Lung (tissue), 12 donors: ENCODE results near the gene SCYL2. TPM values are rescaled to one million over a fixed set of nuclear protein-coding genes. Genes with fewer than 3 reads are reported as not detected.

ENCODE experiments used
- ATAC-seq: fragments of 200-7000 bp; cut with Tn5 transposase; one replicate; pipeline ENCODE4 v1.9.1; 2020; ENCODE audit warnings: moderate number of reproducible peaks; ENCODE audit not compliant: insufficient read depth, low FRiP score
- DNase-seq, 3 donors: peaks; one replicate each; pipeline ENCODE4 v3.0.0-alpha.2; 2013 to 2017
- H3K27ac ChIP-seq, 2 donors: one replicate each; pipeline ENCODE4 v1.5.1; 2013; ENCODE audit warnings: mild to moderate bottlenecking in 2 of 2, moderate library complexity in 2 of 2, control low read depth in 1 of 2, inconsistent platforms in 1 of 2, low read depth in 1 of 2, low read length in 1 of 2
- H3K27me3 ChIP-seq, 3 donors: one replicate each; pipeline ENCODE4 v1.5.1; 2013; ENCODE audit warnings: low read length in 2 of 3; ENCODE audit not compliant: control insufficient read depth in 3 of 3, insufficient read depth in 3 of 3
- H3K36me3 ChIP-seq, 4 donors: one replicate each; pipeline ENCODE4 v1.5.1; 2013; ENCODE audit warnings: low read length in 4 of 4, mild to moderate bottlenecking in 1 of 4, moderate library complexity in 1 of 4; ENCODE audit not compliant: control insufficient read depth in 4 of 4, insufficient read depth in 4 of 4
- H3K4me1 ChIP-seq, 5 donors: one replicate each; pipeline ENCODE4 v1.5.1; 2013; ENCODE audit warnings: low read length in 5 of 5, mild to moderate bottlenecking in 2 of 5, moderate library complexity in 1 of 5; ENCODE audit not compliant: control insufficient read depth in 5 of 5, insufficient read depth in 5 of 5
- H3K4me3 ChIP-seq: one replicate; pipeline ENCODE4 v1.5.1; 2013; ENCODE audit warnings: mild to moderate bottlenecking, control low read depth, moderate library complexity
- H3K9ac ChIP-seq, 2 donors: one replicate each; pipeline ENCODE4 v1.5.1; 2013; ENCODE audit warnings: low read length in 2 of 2, control low read depth in 1 of 2; ENCODE audit not compliant: insufficient read depth in 1 of 2
- H3K9me3 ChIP-seq, 4 donors: one replicate each; pipeline ENCODE4 v1.5.1; 2013; ENCODE audit warnings: low read length in 3 of 4, mild to moderate bottlenecking in 1 of 4, moderate library complexity in 1 of 4; ENCODE audit not compliant: control insufficient read depth in 4 of 4, insufficient read depth in 3 of 4
- CTCF ChIP-seq: IDR thresholded peaks from 2 replicates; pipeline ENCODE4 v1.5.1; 2012; ENCODE audit warnings: mild to moderate bottlenecking; ENCODE audit errors: control extremely low read depth, extremely low read depth
- WGBS, 2 donors: extraction: QIAGEN DNeasy Blood & Tissue Kit; methylation state at CpG; one replicate each; pipeline ENCODE4 v1.1.7; 2013; 5-methylcytosine and 5-hydroxymethylcytosine counted together
- polyA plus RNA-seq, 2 donors: library from polyadenylated mRNA; stranded (reverse); fragments of 200-250 nt; gene quantifications; one replicate each; pipeline ENCODE4 v1.2.1, GENCODE V29; 2013
- total RNA-seq, 2 donors: library from RNA; depleted of rRNA in 1 of 2; stranded (reverse); fragments of >200 nt in 1 of 2; gene quantifications; one replicate each; pipeline ENCODE4 v1.2.1, GENCODE V29; 2014 to 2021
- donor health status: control.
- donor health status: control.
- donor health status: Bipolar disorder and iron deficiency.
- donor health status: healthy.
- donor health status: DM: yes; HTN: yes; CAD: no.

Gene SCYL2
- total and polyA plus RNA-seq, 4 donors: 13.9 to 148 (median 24.9) TPM

DNA sequence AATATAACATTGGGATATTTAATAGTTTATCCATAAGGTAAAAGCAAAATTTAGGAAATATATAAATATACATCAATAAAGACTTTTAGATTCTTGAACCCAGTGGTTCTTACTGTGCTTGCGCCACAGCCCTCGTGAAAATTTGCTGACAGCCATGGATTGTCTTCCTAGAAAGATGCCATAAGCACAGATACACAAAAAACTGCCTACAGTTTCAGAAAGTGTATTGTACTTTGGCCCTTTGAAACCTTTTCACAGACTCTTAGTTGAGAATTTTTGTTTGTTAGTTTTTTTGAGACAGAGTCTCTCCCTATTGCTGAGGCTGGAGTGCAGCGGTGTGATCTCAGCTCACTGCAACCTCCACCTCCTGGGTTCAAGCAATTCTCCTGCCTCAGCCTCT is 28.2 kb upstream of the SCYL2 start:
- no peak for ATAC-seq
- WGBS, 2 donors: 97 to 100% methylated on average over 3 of the region's 3 CpGs
- TF ChIP-seq CTCF: no peak

DNA sequence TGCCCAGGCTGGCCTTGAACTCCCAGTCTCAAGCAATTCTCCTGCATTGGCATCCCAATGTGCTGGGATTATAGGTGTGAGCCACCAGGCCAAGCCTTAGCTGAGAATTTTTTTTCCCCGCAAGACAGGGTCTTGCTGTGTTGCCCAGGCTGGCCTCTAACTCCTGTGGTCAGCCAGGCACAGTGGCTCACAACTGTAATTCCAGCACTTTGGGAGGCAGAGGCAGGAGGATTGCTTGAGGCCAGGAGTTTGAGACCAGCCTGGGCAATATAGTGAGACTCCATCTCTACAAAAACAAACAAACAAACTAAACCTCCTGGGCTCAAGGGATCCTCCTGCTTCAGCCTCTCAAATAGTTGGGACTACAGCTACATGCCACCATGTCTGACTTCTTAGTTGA is 27.4 kb upstream of the SCYL2 start:
- Histone ChIP-seq H3K9me3 (no peaks in the 10 kb centered on the region), H3K9ac (no peak overlapping the region), H3K4me1 (no peaks in the 10 kb centered on the region), H3K27me3 (no peaks in the 10 kb centered on the region), H3K27ac (no peak overlapping the region), H3K36me3 (no peaks in the 10 kb centered on the region), H3K4me3 (no peak overlapping the region)
- 98 to 100% methylated on average over 1 of the region's 1 CpG for WGBS, 2 donors
- DNase-seq (no peak), ATAC-seq (no peak)
- TF ChIP-seq CTCF: no peak

More for the DNA sequence above, 28.2 kb upstream of the SCYL2 start:
- no peak for DNase-seq
- Histone ChIP-seq H3K27ac (no peak overlapping the region), H3K9me3 (no peaks in the 10 kb centered on the region), H3K9ac (no peak overlapping the region), H3K4me1 (no peaks in the 10 kb centered on the region), H3K36me3 (no peaks in the 10 kb centered on the region), H3K4me3 (no peak overlapping the region), H3K27me3 (no peaks in the 10 kb centered on the region)

GRCh38 chr12:100243137-100243536 is 23.8 kb upstream of the SCYL2 start:
- H3K9me3 ChIP-seq: no peaks in the 10 kb centered on the region
- TF ChIP-seq CTCF: no peak
- 77 to 91% methylated on average over 5 of the region's 5 CpGs for WGBS, 2 donors

DNA sequence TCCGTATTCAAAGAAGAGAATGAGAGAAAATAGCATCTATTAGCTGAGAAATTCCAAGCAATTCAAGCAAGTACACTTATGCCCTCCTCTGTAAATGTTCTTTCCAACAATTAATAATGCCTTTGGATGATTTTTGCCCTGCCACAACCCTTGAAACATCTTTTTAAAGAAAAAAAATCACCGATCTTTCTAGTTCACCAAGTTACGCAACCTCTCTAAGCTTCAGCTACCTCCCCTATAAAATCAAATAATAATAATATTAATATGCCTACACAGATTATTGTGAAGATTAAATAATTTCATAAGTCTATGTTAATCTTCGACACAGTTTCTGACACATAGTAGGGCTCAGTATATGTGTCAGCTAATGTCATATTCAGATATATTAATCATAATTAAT is 19.2 kb upstream of the SCYL2 start:
- no peak overlapping the region for H3K27ac ChIP-seq
- no peak for ATAC-seq
- WGBS, 2 donors: 80 to 93% methylated on average over 4 of the region's 4 CpGs
- H3K27me3 ChIP-seq: no peaks in the 10 kb centered on the region
- no peak overlapping the region for H3K4me3 ChIP-seq
- no peaks in the 10 kb centered on the region for H3K36me3 ChIP-seq
- DNase-seq: no peak
- H3K9ac ChIP-seq: no peak overlapping the region
- H3K9me3 ChIP-seq: no peaks in the 10 kb centered on the region
- no peak for TF ChIP-seq CTCF
- H3K4me1 ChIP-seq: no peaks in the 10 kb centered on the region

More at GRCh38 chr12:100243137-100243536, 23.8 kb upstream of the SCYL2 start:
- ATAC-seq (no peak), DNase-seq (no peak)
- Histone ChIP-seq H3K4me1 (no peaks in the 10 kb centered on the region), H3K27me3 (no peaks in the 10 kb centered on the region), H3K36me3 (no peaks in the 10 kb centered on the region), H3K9ac (no peak overlapping the region), H3K4me3 (no peak overlapping the region), H3K27ac (no peak overlapping the region)
